WERI-Rb-1 (cell line): ENCODE measurements around the gene PYCARD.
"Not testable (repeated sequence)": the region's sequence is repeated elsewhere in the genome, so short reads cannot be mapped to it uniquely, and the experiment has no call there.

ENCODE experiments used
- DNase-seq: peaks from one replicate; pipeline ENCODE4 v3.0.0-alpha.2; 2020
- H3K27ac ChIP-seq: fragments of 250-450 bp; sonication (Bioruptor Pico); 2 replicates; pipeline ENCODE4 v1.5.1; 2020; ENCODE audit warnings: mild to moderate bottlenecking, moderate library complexity
- H3K27me3 ChIP-seq: fragments of 250-450 bp; sonication (Bioruptor Pico); 2 replicates; pipeline ENCODE4 v1.5.1; 2021; ENCODE audit warnings: mild to moderate bottlenecking, low read depth, moderate library complexity; ENCODE audit not compliant: insufficient read depth, severe bottlenecking
- H3K36me3 ChIP-seq: fragments of 250-450 bp; sonication (Bioruptor Pico); 2 replicates; pipeline ENCODE4 v1.5.1; 2020; ENCODE audit warnings: mild to moderate bottlenecking, moderate library complexity
- H3K4me3 ChIP-seq: 2 replicates; pipeline ENCODE4 v1.5.1; 2011; ENCODE audit warnings: low read depth, mild to moderate bottlenecking, control low read depth, low read length
- H3K9me3 ChIP-seq: fragments of 250-450 bp; sonication (Bioruptor Pico); 2 replicates; pipeline ENCODE4 v1.5.1; 2021; ENCODE audit warnings: mild to moderate bottlenecking, moderate library complexity; ENCODE audit not compliant: severe bottlenecking
- CTCF ChIP-seq: IDR thresholded peaks from 2 replicates; pipeline ENCODE4 v1.5.1; 2011; ENCODE audit warnings: low read depth, mild to moderate bottlenecking, control low read depth, inconsistent platforms, low read length

PYCARD gene

DNA sequence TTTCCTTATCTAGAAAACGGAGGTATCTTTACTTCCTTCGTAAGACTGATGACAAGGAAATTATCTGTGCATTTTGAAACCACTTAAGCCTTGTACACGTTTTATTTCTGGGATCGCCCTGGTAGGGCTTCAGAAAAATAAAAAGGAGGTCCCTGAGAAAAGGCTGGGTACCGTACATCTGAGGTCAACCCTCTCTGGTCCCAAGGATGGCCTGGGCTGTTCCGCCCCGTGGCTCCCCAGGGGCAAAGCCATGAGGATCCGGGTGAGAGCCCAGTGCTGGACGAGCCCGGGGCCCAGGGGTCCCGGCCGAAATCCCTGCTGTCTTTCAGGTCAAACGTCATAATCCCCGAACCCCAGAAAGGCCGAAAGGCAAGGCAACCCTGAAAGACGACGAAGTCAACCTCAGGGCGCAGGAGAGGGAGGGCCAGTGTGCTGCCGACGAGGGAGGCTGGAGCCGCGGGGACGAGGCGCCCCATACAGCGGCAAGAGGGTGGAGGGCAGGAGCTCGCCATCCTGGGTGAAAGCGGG lies 23.3 kb downstream of the PYCARD start:
- peaks cover 42% of the 10 kb centered on the region for H3K36me3 ChIP-seq
- H3K27ac ChIP-seq = peak overlapping the region; percentile 99
- no peak for TF ChIP-seq CTCF
- no peaks in the 10 kb centered on the region for H3K9me3 ChIP-seq
- no peaks in the 10 kb centered on the region for H3K27me3 ChIP-seq
- DNase-seq = no peak
- peak overlapping the region; percentile 74 for H3K4me3 ChIP-seq

GRCh38 chr16:31177136-31177535 lies 25.4 kb downstream of the PYCARD start:
- TF ChIP-seq CTCF = no peak
- no peak for DNase-seq
- no peak overlapping the region for H3K27ac ChIP-seq

DNA sequence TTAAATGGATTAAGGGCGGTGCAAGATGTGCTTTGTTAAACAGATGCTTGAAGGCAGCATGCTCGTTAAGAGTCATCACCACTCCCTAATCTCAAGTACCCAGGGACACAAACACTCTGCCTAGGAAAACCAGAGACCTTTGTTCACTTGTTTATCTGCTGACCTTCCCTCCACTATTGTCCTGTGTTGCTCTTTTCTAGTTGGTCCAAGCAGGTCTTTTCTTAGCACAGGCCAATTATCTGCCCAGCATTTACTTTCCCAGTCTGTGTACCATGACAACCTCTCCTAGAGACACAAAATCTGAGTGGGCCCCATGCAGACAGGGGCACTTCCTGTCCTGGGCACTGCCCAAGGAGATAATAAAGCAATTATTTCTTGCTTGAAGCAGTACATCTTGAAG lies 32.5 kb downstream of the PYCARD start:
- not testable (repeated sequence) for H3K36me3 ChIP-seq, H3K27me3 ChIP-seq, H3K9me3 ChIP-seq, H3K4me3 ChIP-seq, DNase-seq
- peak overlapping the region; percentile 68 for H3K27ac ChIP-seq

More at GRCh38 chr16:31177136-31177535, 25.4 kb downstream of the PYCARD start:
- Histone ChIP-seq H3K27me3 (no peaks in the 10 kb centered on the region), H3K9me3 (no peaks in the 10 kb centered on the region), H3K36me3 (peaks cover 22% of the 10 kb centered on the region), H3K4me3 (no peak overlapping the region)

DNA sequence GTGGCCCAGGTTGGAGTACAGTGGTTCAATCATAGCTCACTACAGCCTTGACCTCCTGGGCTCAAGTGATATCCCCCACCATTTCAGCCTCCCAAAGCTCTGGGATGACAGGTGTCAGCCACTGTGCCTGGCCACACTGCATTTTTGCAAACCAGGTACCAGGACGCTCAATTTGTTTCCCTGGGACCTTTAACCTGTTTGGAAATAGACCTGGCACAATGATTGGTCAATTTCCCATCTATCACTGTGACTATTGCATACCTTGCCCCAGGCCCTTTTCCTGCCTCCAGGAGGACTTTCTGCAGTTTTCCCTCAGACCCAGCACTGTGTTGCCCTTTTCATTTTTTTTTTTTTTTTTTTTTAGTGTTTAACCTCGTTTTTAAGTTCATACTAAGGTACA lies 33.7 kb downstream of the PYCARD start:
- TF ChIP-seq CTCF = no peak
- no peak for DNase-seq

GRCh38 chr16:31167315-31167714 lies 35.2 kb downstream of the PYCARD start:
- Histone ChIP-seq H3K9me3 (no peaks in the 10 kb centered on the region), H3K27me3 (no peaks in the 10 kb centered on the region), H3K36me3 (no peaks in the 10 kb centered on the region), H3K27ac (no peak overlapping the region), H3K4me3 (no peak overlapping the region)
- no peak for TF ChIP-seq CTCF
- no peak for DNase-seq

More for the DNA sequence above, 33.7 kb downstream of the PYCARD start:
- Histone ChIP-seq H3K27me3 (no peaks in the 10 kb centered on the region), H3K9me3 (no peaks in the 10 kb centered on the region), H3K4me3 (no peak overlapping the region), H3K36me3 (no peaks in the 10 kb centered on the region), H3K27ac (no peak overlapping the region)

GRCh38 chr16:31157136-31157535 lies 45.4 kb downstream of the PYCARD start:
- H3K27me3 ChIP-seq = no peaks in the 10 kb centered on the region
- no peak overlapping the region for H3K27ac ChIP-seq
- no peak for DNase-seq
- H3K9me3 ChIP-seq = no peaks in the 10 kb centered on the region
- H3K4me3 ChIP-seq = no peak overlapping the region
- H3K36me3 ChIP-seq = no peaks in the 10 kb centered on the region
- TF ChIP-seq CTCF = no peak
